ENCODE data around the gene ICAM5. TPM values are rescaled to one million over a fixed set of nuclear protein-coding genes. Genes with fewer than 3 reads are reported as not detected.
A peak's percentile ranks its signal among the peaks of the same experiment; 100 is the strongest.

The ICAM5 gene
- total and polyA plus RNA-seq, 7 donors, result 0.04 to 0.22 (median 0.08) TPM; not detected in 3

- 72 to 89% (median 81%) methylated on average over 10 of the region's 10 CpGs for WGBS, 3 donors
- ATAC-seq, result peak in 3 of 4 donors; percentile 43 to 62 (median 59)
- intact Hi-C loops (cut with DNase I), result no loop called here
Observed at GRCh38 chr19:10344780-10345179, 55.0 kb downstream of the ICAM5 start.

More at GRCh38 chr19:10344780-10345179, 55.0 kb downstream of the ICAM5 start:
- TF ChIP-seq CTCF (IDR thresholded peaks at IDR 0.05), result no peak
- Histone ChIP-seq H3K27me3 (ENCODE audit: insufficient read depth in 3 of 3, low read length in 2 of 3) (no peaks in the 10 kb centered on the region), H3K4me1 (no peaks in the 10 kb centered on the region), H3K9me3 (no peaks in the 10 kb centered on the region), H3K36me3 (ENCODE audit: insufficient read depth in 1 of 2, low read depth in 1 of 2) (peaks cover 0 to 8% of the 10 kb centered on the region in 2 donors), H3K4me3 (no peak overlapping the region), H3K27ac (no peak overlapping the region)
- DNase-seq, result no peak

Other genes with a start within 250 kb of the ICAM5 start
- 1 to 10 TPM; 2.9 to 5.7 (median 4.0) TPM for gene SHFL, start 203.6 kb upstream of the ICAM5 start, total RNA-seq
- 1 to 10 TPM; 3.1 to 4.3 (median 3.4) TPM for gene SHFL, start 203.6 kb upstream of the ICAM5 start, polyA plus RNA-seq
- not detected for gene ANGPTL6, start 187.3 kb upstream of the ICAM5 start, total RNA-seq
- under 1 TPM in 2 of 3 donors, not detected in 1; 0.18 to 0.20 TPM for gene ANGPTL6, start 187.3 kb upstream of the ICAM5 start, polyA plus RNA-seq
- 10 to 100 TPM; 29.3 to 70.6 (median 59.1) TPM for gene PPAN, start 183.6 kb upstream of the ICAM5 start, total RNA-seq
- 10 to 100 TPM; 48.4 to 93.4 (median 60.8) TPM for gene PPAN, start 183.6 kb upstream of the ICAM5 start, polyA plus RNA-seq
- 10 to 100 TPM; 11.0 to 18.5 (median 14.6) TPM for gene P2RY11, start 178.3 kb upstream of the ICAM5 start, total RNA-seq
- 10 to 100 TPM in 1 of 3 donors, 1 to 10 TPM in 2; 4.0 to 15.7 (median 6.0) TPM for gene P2RY11, start 178.3 kb upstream of the ICAM5 start, polyA plus RNA-seq
- gene EIF3G, start 170.1 kb upstream of the ICAM5 start, total RNA-seq, result 100 to 1,000 TPM; 278 to 337 (median 305) TPM
- gene EIF3G, start 170.1 kb upstream of the ICAM5 start, polyA plus RNA-seq, result 100 to 1,000 TPM; 257 to 358 (median 311) TPM
- gene DNMT1, start 95.0 kb upstream of the ICAM5 start, total RNA-seq, result 10 to 100 TPM; 11.1 to 20.2 (median 16.2) TPM
- 10 to 100 TPM in 2 of 3 donors, 1 to 10 TPM in 1; 7.1 to 25.2 (median 13.5) TPM for gene DNMT1, start 95.0 kb upstream of the ICAM5 start, polyA plus RNA-seq
- 1 to 10 TPM; 1.1 to 2.0 (median 1.6) TPM for gene S1PR2, start 58.6 kb upstream of the ICAM5 start, total RNA-seq
- under 1 TPM; 0.17 to 0.59 (median 0.36) TPM for gene S1PR2, start 58.6 kb upstream of the ICAM5 start, polyA plus RNA-seq
- gene MRPL4, start 37.7 kb upstream of the ICAM5 start, total RNA-seq, result 10 to 100 TPM; 54.9 to 94.0 (median 58.9) TPM
- gene MRPL4, start 37.7 kb upstream of the ICAM5 start, polyA plus RNA-seq, result 100 to 1,000 TPM in 1 of 3 donors, 10 to 100 TPM in 2; 78.1 to 191 (median 79.9) TPM
- gene ICAM1, start 18.8 kb upstream of the ICAM5 start, total RNA-seq, result 1 to 10 TPM; 3.7 to 8.0 (median 6.9) TPM
- 1 to 10 TPM; 2.7 to 7.5 (median 3.3) TPM for gene ICAM1, start 18.8 kb upstream of the ICAM5 start, polyA plus RNA-seq
- gene ICAM4, start 3.0 kb upstream of the ICAM5 start, total RNA-seq, result under 1 TPM in 1 of 4 donors, not detected in 3; 0.47 TPM
- gene ICAM4, start 3.0 kb upstream of the ICAM5 start, polyA plus RNA-seq, result under 1 TPM in 2 of 3 donors, not detected in 1; 0.04 to 0.18 TPM
- gene ZGLP1, start 19.9 kb downstream of the ICAM5 start, total RNA-seq, result 1 to 10 TPM in 1 of 4 donors, under 1 TPM in 2, not detected in 1; 0.59 to 2.9 (median 0.69) TPM
- gene ZGLP1, start 19.9 kb downstream of the ICAM5 start, polyA plus RNA-seq, result 1 to 10 TPM in 1 of 3 donors, under 1 TPM in 2; 0.69 to 1.6 (median 1.00) TPM
- 10 to 100 TPM; 16.0 to 21.8 (median 18.3) TPM for gene FDX2, start 26.1 kb downstream of the ICAM5 start, total RNA-seq
- gene FDX2, start 26.1 kb downstream of the ICAM5 start, polyA plus RNA-seq, result 10 to 100 TPM; 30.7 to 52.5 (median 39.6) TPM
- 10 to 100 TPM in 2 of 4 donors, 1 to 10 TPM in 2; 7.9 to 11.2 (median 9.9) TPM for gene RAVER1, start 43.6 kb downstream of the ICAM5 start, total RNA-seq
- 1 to 10 TPM; 4.3 to 8.2 (median 4.8) TPM for gene RAVER1, start 43.6 kb downstream of the ICAM5 start, polyA plus RNA-seq
- gene ICAM3, start 49.7 kb downstream of the ICAM5 start, total RNA-seq, result 10 to 100 TPM in 1 of 4 donors, 1 to 10 TPM in 3; 6.4 to 10.1 (median 8.1) TPM
- gene ICAM3, start 49.7 kb downstream of the ICAM5 start, polyA plus RNA-seq, result 10 to 100 TPM in 1 of 3 donors, 1 to 10 TPM in 2; 7.8 to 10.1 (median 9.2) TPM
- 10 to 100 TPM; 37.1 to 57.6 (median 40.4) TPM for gene TYK2, start 90.6 kb downstream of the ICAM5 start, total RNA-seq
- gene TYK2, start 90.6 kb downstream of the ICAM5 start, polyA plus RNA-seq, result 10 to 100 TPM; 40.7 to 58.8 (median 41.7) TPM
- gene CDC37, start 113.6 kb downstream of the ICAM5 start, total RNA-seq, result 100 to 1,000 TPM; 165 to 182 (median 171) TPM
- gene CDC37, start 113.6 kb downstream of the ICAM5 start, polyA plus RNA-seq, result 100 to 1,000 TPM; 208 to 268 (median 234) TPM
- gene PDE4A, start 130.6 kb downstream of the ICAM5 start, total RNA-seq, result 10 to 100 TPM in 3 of 4 donors, 1 to 10 TPM in 1; 7.9 to 29.0 (median 16.8) TPM
- 10 to 100 TPM in 2 of 3 donors, 1 to 10 TPM in 1; 4.1 to 15.1 (median 11.5) TPM for gene PDE4A, start 130.6 kb downstream of the ICAM5 start, polyA plus RNA-seq
- gene KEAP1, start 213.4 kb downstream of the ICAM5 start, total RNA-seq, result 100 to 1,000 TPM; 109 to 208 (median 169) TPM
- 100 to 1,000 TPM; 154 to 242 (median 205) TPM for gene KEAP1, start 213.4 kb downstream of the ICAM5 start, polyA plus RNA-seq
- gene S1PR5, start 227.5 kb downstream of the ICAM5 start, total RNA-seq, result under 1 TPM; 0.15 to 0.30 (median 0.17) TPM
- under 1 TPM; 0.07 to 0.12 (median 0.08) TPM for gene S1PR5, start 227.5 kb downstream of the ICAM5 start, polyA plus RNA-seq

Measured in psoas muscle (tissue), 8 donors.